Stimulated activated CD8-positive, alpha-beta memory T cell treated with anti-CD3 and anti-CD28 coated beads, Interleukin-7, amount 100 ng/mL, for 1 hour (primary cell): ENCODE results near the gene NRARP.
"Not testable (repeated sequence)": the region's sequence is repeated elsewhere in the genome, so short reads cannot be mapped to it uniquely, and the experiment has no call there.

ENCODE experiments used
- DNase-seq, 2 donors: peaks; one replicate each; pipeline ENCODE4 v3.0.0-alpha.2; 2020; ENCODE audit warnings: low read depth in 2 of 2

The NRARP gene, protein sequence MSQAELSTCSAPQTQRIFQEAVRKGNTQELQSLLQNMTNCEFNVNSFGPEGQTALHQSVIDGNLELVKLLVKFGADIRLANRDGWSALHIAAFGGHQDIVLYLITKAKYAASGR

DNA sequence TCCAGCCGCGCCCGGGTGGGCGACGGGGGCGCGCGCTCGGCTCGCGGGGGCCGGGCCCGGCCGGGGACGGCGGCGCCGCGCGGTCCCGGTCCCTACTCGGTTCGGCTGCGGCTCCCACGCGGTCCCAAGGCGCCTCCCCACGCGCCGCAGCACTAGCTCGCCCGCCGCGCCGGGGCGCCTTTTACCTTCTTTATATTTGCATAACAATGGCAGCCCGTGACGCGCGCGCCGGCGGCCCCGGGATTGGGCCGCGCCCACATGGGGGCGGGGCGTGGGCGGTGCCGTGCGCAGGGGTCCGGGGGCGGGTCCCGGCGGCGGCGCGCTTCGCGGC is at the start of gene NRARP:
NRARP (minus strand) TSS at position 154 of the 331 bp plus-strand sequence. CDS start 343 bp downstream, outside the sequence.
- peak; percentile 79 to 85 for DNase-seq

DNA sequence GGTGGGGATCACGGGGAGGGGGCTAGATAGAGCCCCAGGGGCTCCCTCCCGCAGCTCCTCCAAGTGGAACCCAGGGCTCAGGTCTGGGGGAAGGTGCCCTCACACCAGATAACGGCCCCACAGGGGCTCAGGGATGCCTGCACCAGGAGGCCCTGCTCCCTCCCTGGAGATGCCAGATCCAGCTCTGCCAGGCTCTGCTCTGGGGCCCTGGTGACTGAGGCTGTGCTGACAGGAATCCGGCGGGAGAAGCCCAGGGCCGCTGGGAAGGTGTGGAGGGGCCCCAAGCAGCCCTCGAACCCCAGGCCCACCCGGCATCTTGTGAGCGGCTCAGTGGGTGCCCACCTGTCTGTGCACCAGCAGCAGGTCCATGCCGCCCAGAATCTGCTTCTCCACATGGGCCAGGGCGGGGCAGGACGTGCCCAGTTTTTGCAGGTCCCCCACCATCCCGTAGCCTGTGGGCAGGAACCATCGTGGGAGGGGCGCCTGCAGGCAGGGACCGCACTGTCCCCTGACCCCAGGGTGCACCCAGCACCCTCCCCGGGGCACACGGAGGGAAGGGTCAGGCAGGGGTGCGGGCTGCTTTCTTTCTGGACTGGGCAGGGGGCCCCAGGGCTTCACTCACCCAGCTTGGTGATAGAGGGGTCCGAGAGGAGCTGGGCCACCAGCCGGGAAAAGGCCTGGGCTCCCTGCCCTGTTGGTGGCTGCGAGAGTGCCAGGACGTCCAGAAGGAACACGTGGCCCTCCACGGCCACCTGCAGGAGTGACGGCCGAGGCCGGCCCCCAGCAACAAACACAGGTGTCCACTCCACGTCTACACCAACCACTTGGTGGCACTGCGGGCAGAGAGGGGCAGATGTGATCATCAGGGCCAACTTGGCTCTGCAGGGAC is 48.9 kb upstream of the NRARP start:
- no peak for DNase-seq

DNA sequence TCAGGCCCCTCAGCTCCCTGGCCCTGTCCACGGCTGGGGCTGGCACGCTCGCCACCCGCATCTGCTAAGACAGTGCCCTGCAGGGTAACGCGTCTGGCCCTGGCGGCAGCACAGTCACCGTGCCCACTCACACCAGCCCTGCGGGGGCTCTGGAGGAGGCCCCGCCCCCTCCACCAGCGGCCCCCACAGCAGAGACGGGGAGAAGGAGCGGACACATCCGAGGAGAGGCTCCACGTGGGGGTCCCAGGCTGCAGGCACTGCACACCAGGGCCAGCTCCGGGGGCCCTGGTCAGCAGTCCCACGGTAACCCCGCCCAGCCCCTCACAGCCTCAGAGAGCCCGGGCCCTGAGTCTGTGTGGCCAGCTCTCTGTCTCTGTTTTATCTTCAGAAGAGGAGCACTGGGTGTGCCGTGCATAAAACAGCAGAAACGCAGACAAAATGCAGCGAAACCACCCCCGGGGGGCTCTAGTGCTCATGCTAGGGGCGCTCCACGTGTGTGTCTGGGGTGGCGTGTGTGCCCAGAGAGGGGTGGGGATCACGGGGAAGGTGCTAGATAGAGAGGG is 47.5 kb upstream of the NRARP start:
- no peak for DNase-seq

DNA sequence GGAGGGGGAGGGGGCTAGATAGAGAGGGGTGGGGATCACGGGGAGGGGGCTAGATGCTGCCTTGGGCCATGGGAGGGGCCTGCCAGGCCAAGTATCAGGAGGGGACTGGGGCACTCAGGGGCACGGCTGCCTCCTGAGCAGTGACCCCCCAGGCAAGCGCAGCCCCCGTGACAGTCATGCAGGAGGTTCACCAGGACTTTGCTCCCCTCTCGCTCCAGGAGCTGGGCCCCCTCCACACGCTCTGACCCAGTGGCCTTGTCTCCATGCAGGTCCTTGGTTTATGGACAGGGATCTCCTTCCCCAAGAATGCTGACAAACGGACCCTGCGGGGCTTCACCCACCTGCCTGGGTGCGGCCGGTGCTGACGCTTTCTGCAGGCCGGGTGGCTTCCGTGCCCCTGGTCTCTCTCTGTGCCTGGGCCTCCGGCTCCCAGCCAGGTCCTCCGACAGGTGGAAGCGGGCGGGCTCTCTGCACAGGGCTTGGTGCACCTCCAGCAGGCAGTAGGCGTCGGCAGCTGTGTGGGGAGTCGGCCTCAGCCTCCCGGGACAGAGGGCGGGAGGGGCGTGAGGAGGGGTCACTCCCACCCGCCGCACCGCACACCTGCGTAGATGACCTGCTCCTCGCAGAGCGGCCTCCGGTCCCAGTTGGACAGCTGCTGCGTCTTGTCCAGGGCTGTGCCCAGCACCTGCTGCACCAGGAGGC is 46.8 kb upstream of the NRARP start:
- no peak for DNase-seq

DNA sequence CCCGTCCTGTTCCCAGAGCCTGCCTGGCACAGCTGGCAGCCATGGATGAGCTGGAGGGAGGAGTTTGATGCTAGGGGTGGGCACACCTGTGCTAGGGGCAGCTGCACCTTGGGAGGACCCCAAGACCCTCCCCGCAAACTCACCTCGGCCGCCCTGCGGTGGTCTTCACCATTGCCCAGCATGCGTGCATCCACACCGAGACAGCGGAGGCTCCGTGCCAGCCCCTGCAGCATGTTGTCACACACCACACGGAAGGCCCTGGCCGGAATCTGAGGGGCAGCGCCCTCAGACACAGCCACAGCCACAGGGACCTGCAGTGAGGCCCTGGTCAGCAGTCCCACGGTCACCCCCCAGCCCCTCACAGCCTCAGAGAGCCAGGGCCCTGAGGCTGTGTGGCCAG is 45.9 kb upstream of the NRARP start:
- DNase-seq, result no peak

DNA sequence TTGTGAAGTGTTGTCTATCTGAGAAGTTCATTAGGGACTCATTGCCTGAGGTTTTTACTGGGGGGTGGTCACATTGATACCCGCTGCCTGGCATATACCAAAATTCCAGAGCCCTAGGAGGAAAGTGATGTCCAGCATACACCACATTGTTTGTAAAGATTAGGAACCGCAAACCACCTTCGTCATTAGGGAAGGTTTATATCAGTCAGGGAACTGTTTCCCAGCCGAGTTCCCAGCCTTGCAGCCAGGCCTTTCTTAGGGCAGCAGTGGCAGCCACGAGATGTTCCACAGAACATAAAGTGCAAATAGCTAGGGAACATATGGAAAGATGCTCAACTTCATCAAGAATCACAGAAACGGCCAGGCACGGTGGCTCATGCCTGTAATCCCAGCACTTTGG is 40.4 kb upstream of the NRARP start:
- DNase-seq, result no peak

DNA sequence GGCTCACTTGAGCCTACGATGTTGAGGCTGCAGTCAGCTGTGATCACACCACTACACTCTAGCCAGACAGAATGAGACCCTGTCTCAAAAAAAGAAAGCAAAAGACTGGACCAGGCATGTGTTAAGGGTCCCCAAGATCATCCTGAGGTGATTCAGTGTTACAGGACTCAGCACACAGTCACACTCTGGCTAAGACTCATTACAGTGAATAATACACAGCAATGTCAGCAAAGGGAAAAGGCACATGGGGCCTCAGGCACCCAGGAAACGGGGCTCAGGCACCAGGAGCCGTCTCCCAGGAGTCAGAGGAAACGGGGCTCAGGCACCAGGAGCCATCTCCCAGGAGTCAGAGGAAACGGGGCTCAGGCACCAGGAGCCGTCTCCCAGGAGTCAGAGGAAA is 39.2 kb upstream of the NRARP start:
- no peak for DNase-seq

DNA sequence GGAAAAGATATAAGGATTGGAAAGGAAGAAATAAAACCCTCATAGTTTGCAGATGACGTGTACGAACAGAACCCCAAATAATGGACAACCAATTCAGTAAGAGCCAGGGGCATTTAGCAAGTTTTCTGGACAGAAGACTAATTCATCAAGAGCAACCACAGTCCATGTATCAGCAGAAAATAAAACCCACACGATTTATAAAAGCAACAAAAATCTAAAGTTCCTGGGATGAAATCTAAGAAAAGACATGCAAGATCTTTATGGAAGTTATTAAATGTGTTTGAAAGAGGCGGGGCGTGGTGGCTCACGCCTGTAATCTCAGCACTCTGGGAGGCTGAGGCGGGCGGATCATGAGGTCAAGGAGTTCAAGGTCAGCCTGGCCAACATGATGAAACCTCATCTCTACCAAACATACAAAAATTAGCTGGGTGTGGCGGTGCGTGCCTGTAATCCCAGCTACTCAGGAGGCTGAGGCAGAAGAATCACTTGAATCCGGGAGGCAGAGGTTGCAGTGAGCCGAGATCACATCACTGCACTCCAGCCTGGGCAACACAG is 37.9 kb upstream of the NRARP start:
- DNase-seq, result not testable (repeated sequence)

DNA sequence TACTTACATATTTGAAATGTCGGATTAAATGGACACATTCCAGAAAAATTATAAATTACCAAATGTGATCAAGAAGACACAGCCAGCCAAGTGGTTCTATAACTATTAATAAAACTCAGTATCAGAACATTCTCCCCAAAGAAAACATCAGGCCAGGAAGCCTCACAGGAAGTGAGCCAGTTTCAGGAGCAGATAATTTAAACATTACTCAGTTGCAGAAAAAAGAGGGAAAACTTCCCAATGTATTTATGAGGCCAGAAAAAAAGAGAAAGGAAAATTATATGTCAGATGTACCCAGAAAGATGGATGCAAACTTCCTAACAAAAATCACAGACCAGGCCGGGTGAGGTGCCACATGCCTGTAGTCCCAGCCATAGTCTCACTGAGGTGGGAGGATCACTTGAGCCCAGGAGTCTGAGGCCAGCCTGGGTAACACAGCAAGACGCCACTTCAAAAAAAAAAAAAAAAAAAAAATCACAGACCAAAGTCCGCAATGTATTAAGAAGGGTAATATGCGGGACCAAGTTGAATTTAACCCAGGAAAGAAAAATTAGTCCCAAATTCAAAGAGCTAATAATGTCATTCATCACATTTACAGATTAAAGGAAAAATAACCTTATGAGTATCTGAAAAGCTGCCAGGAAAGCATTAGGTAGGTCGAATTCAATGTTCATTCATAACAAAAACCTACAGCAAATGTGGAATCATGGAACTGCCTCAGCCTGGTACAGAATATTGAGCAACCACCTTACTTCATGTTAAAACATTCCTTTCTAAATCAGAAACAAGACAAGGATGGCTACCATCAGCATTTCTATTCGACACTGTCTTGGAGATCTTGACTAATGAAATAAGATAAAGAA is 37.2 kb upstream of the NRARP start:
- DNase-seq, result no peak

DNA sequence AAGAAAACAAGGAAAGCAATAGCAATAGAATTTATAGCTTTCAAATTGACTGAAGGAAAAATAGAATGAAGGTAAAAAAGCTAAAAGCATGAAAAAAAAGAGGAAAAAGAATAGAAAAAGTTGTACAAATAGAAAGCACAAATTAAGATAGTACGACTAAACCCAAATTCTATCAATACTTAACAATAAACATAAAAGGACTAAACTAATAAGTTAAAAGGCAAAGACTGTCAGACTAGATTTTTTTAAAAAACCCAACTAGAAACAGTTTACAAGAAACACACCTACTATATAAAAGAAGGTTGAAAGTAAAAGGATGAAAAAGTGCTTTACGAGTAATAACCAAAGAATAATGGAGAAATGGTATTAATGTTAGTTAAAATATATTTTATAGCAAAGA is 34.7 kb upstream of the NRARP start:
- DNase-seq, result no peak

DNA sequence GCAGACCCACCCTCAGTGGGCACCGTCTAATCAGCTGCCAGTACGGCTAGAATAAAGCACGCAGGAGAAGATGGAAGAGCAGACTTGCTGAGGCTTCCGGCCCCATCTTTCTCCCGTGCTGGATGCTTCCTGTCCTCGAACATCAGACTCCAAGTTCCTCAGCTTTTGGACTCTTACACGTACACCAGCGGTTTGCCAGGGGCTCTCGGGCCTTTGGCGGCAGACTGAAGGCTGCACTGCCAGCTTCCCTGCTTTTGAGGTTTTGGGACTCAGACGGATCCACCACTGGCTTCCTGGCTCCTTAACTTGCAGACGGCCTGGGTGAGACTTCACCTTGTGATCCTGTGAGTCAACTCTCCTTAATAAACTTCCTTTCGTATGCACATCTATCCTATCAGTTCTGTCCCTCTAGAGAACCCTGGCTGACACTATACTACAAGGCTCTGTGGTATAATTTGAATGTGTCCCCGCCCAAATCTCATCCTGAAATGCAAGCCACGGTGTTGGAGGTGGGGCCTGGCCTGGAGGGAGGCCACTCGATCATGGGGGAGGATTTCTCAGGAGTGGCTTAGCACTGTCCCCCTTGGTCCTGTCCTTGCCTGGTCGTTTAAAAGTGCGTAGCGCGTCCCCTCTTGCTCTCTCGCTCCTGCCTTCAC is 31.1 kb upstream of the NRARP start:
- DNase-seq, result no peak

DNA sequence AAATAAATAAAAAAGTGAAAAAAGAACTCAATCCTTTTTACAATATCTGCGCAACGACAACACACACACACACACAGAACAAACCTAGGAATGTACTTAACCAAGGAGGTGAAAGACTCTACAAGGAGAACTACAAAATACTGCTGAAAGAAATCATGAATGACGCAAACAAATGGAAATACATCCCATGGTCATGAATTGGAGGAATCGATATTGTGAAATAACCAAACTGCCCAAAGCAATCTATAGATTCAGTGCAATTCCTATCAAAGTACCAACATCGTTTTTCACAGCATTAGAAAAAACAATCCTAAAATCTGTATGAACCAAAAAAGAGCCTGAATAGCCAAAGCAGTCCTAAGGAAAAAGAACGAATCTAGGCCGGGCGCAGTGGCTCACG is 29.9 kb upstream of the NRARP start:
- DNase-seq, result no peak

DNA sequence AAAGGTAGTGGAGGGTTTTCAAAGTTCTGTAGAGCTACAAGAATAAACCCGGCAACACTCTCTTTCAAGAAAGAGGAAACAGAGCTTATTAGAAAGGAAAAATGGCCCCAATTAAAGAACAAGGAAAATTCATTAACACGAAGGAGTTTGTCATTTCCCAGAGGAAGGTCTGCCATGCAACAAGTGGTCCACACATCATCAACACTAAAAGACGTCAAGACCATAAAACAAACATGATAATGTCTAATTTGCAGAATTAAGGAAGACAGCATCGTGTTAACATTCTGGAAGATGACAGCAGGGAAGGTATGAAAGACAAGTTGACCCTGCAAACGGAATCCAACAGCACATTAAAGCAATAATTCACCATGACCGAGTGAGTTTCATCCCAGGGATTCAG is 28.6 kb upstream of the NRARP start:
- no peak for DNase-seq

DNA sequence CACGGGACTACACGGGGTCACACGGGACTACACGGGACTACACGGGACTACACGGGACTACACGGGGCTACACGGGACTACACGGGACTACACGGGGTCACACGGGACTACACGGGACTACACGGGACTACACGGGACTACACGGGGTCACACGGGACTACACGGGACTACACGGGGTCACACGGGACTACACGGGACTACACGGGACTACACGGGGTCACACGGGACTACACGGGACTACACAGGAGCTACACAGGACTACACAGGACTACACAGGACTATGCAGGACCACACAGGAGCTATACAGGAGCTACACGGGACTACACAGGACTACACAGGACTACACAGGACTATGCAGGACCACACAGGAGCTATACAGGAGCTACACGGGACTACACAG is 27.5 kb upstream of the NRARP start:
- DNase-seq, result not testable (repeated sequence)

DNA sequence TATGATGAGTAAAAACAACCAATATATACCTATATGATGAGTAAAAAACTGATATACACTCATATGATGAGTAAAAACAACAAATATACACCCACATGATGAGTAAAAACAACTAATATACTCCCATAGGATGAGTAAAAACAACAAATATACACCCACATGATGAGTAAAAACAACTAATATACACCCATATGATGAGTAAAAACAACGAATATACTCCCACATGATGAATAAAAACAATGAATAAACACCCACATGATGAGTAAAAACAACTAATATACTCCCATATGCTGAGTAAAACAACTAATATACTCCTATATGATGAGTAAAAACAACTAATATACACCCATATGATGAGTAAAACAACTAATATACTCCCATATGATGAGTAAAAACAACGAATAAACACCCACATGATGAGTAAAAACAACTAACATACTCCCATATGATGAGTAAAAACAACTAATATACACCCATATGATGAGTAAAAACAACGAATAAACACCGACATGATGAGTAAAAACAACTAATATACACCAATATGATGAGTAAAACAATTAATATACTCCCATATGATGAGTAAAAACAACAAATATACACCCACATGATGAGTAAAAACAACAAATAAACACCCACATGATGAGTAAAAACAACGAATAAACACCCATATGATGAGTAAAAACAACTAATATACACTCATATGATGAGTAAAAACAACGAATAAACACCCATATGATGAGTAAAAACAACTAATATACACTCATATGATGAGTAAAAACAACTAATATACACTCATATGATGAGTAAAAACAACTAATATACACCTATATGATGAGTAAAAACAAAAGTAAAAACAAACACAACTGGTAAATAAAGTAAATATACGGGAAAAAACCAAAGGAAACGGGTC is 25.8 kb upstream of the NRARP start:
- DNase-seq, result not testable (repeated sequence)

DNA sequence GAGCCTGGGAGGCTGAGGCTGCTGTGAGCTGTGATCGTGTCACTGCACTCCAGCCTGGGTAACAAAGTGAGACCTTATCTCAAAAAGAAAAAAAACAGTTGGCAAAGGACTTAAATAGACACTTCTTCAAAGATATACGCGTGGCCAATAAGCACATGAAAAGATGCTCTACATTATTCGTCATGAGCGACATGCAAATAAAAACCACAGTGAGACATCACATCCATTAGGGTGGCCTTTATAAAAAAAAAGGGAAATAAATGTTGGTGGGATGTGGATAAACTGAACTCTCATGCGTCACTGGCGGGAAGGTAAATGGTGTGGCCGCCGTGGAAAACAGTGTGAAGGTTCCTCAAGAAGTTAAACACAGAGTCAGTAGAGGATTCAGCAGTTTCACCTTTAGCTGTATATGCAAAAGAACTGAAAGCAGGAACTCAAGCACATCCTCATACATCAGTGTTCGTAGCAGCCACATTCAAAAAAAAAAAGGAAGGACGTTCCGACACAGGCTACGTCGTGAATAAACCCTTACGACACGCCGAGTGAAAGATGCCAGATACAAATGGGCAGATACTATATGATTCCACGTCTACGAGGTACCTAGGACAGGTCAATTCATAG is 24.5 kb upstream of the NRARP start:
- DNase-seq, result no peak

DNA sequence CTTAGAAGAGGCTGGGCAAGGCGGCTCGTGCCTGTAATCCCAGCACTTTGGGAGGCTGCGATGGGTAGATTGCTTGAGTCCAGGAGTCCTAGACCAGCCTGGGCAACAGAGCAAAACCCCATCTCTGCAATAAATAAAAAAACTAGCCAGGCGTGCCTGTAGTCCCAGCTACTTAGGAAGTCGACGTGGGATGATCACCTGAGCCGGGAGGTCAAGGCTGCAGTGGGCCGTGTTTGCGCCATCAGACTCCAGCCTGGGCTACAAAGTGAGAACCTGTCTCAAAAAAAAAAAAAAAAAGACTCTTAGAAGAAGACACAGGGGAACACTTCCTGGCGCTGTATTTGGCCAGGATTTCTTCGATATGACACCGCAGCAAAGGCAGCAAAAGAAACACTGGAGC is 23.7 kb upstream of the NRARP start:
- no peak for DNase-seq

DNA sequence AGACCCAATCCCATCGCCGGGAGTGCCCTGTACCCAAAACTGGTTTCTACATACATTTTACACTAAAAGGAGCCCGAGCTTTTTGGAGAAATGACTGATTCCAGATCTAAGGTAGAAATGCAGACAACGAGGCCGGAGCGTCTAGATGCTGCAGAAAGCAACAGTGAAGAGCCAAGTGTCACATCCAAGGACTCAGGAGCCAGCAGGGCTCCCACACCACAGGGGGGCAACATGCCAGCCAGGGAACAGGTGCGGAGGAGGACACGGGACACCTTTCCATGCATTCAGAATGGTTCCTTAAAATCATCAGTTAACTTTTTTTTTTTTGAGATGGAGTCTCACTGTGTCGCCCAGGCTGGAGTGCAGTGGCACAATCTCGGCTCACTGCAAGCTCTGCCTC is 23.1 kb upstream of the NRARP start:
- DNase-seq, result no peak
